Astrocyte (in vitro differentiated cells and primary cell): ENCODE data around the gene SCAPER.
"Not testable (repeated sequence)": the region's sequence is repeated elsewhere in the genome, so short reads cannot be mapped to it uniquely, and the experiment has no call there.

Experiments used
- EZH2 ChIP-seq: IDR thresholded peaks from 2 replicates; pipeline ENCODE4 v1.6.1; 2012; ENCODE audit warnings: mild to moderate bottlenecking, low read length, inconsistent platforms; ENCODE audit not compliant: insufficient read depth
- TF ChIP-seq, protein P1 (sequence below): IDR thresholded peaks from 2 replicates; pipeline ENCODE4 v1.5.1; 2011; ENCODE audit warnings: low read depth, mild to moderate bottlenecking, inconsistent platforms, low read length, moderate library complexity; ENCODE audit not compliant: insufficient read depth

DNA sequence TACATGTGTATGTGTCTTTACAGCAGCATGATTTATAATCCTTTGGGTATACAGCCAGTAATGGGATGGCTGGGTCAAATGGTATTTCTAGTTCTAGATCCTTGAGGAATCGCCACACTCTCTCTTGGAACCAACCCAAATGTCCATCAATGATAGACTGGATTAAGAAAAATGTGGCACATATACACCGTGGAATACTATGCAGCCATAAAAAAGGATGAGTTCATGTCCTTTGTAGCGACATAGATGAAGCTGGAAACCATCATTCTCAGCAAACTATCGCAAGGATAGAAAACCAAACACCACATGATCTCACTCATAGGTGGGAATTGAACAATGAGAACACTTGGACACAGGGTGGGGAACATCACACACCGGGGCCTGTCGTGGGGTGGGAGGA is 403.0 kb downstream of the SCAPER start:
- TF ChIP-seq, protein P1, sequence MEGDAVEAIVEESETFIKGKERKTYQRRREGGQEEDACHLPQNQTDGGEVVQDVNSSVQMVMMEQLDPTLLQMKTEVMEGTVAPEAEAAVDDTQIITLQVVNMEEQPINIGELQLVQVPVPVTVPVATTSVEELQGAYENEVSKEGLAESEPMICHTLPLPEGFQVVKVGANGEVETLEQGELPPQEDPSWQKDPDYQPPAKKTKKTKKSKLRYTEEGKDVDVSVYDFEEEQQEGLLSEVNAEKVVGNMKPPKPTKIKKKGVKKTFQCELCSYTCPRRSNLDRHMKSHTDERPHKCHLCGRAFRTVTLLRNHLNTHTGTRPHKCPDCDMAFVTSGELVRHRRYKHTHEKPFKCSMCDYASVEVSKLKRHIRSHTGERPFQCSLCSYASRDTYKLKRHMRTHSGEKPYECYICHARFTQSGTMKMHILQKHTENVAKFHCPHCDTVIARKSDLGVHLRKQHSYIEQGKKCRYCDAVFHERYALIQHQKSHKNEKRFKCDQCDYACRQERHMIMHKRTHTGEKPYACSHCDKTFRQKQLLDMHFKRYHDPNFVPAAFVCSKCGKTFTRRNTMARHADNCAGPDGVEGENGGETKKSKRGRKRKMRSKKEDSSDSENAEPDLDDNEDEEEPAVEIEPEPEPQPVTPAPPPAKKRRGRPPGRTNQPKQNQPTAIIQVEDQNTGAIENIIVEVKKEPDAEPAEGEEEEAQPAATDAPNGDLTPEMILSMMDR, result not testable (repeated sequence)
- TF ChIP-seq EZH2, result not testable (repeated sequence)
